Measurements from ENCODE around the gene KRTAP10-4.

Gene KRTAP10-4

DNA sequence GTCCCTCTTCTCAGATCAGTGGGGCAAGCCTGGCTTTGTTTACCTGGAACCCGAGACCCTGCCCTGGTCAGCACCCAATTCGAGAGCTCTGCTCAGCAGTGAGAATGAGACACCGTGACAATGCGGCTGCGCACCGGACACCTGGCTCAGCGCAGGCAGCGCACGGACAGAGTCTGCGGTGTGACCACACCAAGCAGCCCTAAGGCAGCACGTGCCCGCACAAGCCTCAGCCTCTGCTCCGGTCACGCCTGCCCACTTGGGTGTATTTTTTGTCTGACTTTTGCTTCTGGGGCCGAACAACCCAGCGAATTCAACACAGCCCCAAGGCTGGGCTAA lies 43.0 kb downstream of the KRTAP10-4 start:
- no peak for DNase-seq (ENCODE audit: low read depth in 2 of 2)

DNA sequence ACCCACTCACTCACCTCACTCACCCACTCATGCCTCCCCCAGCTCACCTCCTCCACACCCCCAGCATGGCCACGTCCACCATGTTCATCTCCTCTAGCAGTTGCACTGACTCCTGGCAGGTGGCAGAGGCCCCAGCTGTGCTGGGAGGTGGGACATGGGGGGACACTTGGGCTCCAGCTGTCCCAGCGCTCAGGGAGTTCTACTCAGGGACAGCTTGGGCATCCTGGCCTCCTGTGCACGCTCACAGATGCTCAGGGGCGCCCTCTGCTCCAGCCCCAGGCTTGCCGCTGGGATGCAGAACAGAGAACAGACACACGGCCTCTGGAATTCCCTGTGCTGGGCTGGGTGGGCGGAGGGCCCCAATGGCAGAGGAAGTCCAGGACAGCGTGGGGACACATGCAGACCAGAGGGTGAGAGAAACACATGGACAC lies 43.6 kb downstream of the KRTAP10-4 start:
- no peak for DNase-seq (ENCODE audit: low read depth in 2 of 2)

DNA sequence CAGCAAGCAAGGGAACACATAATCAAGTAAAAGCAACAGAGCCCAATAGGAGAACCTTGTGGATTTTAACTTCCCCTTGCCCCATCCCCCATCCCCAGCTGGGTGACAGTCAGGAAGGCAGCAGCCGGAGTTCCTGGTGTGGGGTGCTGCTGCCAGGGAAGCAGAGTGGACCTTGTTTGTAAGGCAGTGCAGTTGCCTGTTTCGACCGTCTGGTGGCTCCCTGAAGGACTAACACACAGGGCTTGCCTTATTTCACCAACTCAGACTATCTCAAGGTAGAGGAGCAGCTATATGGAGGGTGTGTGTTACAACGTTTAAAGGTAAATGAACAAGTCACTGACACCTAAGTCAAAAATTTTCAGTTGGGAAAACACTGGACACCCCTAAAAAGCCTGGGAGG lies 45.0 kb downstream of the KRTAP10-4 start:
- no peak for DNase-seq (ENCODE audit: low read depth in 2 of 2)

DNA sequence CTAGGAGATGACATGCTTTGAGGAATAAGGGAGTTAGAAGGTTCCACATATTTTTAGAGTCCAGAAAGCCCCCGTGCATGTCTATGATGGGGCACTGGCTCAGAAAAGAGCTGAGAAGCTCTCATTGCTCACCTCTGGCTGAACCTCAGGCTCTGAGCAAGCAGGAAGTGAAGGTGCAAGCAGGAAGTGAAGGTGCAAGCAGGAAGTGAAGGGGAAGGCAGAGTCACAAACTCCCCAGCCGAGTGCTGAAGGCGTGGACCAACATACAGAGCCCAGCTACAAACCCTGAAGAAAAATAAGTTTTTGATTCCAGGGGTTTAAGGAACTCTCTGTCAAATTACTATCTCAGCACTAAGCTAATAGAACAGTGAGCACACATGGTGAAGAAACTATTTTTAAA lies 45.4 kb downstream of the KRTAP10-4 start:
- DNase-seq (ENCODE audit: low read depth in 2 of 2) = peak in 1 of 2 donors; percentile 13

DNA sequence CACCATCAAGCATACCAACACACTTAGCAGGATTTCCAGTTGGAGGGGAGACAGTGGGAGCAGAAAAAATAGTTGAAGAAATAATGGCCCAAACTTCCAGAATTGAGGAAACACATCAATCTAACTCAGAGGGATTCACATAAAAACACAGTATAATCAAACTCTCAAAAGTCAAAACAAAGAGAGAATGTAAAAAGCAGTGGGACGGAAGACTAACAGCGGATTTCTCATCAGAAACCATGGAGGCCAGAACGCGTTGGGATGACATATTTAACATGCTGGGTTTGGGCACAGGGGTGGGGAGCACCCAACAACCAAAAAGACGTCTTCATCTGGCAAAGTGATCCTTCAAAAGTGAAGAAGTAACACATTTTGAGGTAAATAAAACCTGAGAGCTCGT lies 46.4 kb downstream of the KRTAP10-4 start:
- DNase-seq (ENCODE audit: low read depth in 2 of 2) = no peak

DNA sequence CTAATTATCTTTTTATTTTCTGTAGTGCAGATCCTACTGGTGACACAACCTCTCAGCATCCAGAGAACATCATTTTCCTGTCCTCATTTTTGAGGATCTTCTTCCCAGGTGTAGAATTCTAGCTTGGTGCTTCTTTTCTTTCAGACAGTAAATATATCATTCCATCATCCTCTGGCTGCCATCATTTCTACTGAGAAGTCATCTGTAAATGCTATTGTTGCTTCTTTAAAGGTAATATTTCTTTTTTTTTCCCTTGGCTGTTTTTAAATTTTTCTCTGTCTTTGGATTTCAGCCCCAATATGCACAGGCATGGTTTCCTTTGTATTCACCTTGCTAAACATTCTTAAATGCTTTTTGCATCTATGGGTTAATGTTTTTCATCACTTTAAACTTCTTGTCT lies 50.0 kb downstream of the KRTAP10-4 start:
- no peak for DNase-seq (ENCODE audit: low read depth in 2 of 2)

Data from stimulated activated CD8-positive, alpha-beta memory T cell treated with anti-CD3 and anti-CD28 coated beads, Interleukin-2, amount 100 ng/mL, for 48 hours (primary cell).